Measurements from ENCODE around the gene ADIPOR2.
"Not testable (repeated sequence)": the region's sequence is repeated elsewhere in the genome, so short reads cannot be mapped to it uniquely, and the experiment has no call there.

The ADIPOR2 gene

GRCh38 chr12:1666215-1666614 is 24.7 kb upstream of the ADIPOR2 start:
- no peak for DNase-seq

GRCh38 chr12:1666685-1667162 is 24.1 kb upstream of the ADIPOR2 start:
- no peak for DNase-seq

GRCh38 chr12:1668833-1669543 is 21.9 kb upstream of the ADIPOR2 start:
- DNase-seq: no peak

GRCh38 chr12:1670358-1671268 is 20.3 kb upstream of the ADIPOR2 start:
- no peak for DNase-seq

GRCh38 chr12:1676043-1676442 is 14.8 kb upstream of the ADIPOR2 start:
- no peak for DNase-seq

GRCh38 chr12:1680804-1681492 is 9.9 kb upstream of the ADIPOR2 start:
- DNase-seq: no peak

GRCh38 chr12:1681493-1681807 is 9.4 kb upstream of the ADIPOR2 start:
- DNase-seq: no peak

- no peak for DNase-seq
These were observed 2.7 kb upstream of the ADIPOR2 start for GRCh38 chr12:1688086-1688710.

- DNase-seq: no peak
These were observed 495 bp downstream of the ADIPOR2 start for GRCh38 chr12:1691123-1692007.

- DNase-seq: no peak
These were observed 1.4 kb downstream of the ADIPOR2 start for GRCh38 chr12:1692226-1692625.

GRCh38 chr12:1692895-1693610 is 2.2 kb downstream of the ADIPOR2 start:
- no peak for DNase-seq

- DNase-seq: not testable (repeated sequence)
These were observed 4.2 kb downstream of the ADIPOR2 start for GRCh38 chr12:1695097-1695496.

- DNase-seq: no peak
These were observed 5.2 kb downstream of the ADIPOR2 start for GRCh38 chr12:1695886-1696670.

- no peak for DNase-seq
These were observed 5.9 kb downstream of the ADIPOR2 start for GRCh38 chr12:1696800-1697199.

- no peak for DNase-seq
These were observed 6.4 kb downstream of the ADIPOR2 start for GRCh38 chr12:1697271-1697670.

GRCh38 chr12:1698720-1699119 is 7.8 kb downstream of the ADIPOR2 start:
- no peak for DNase-seq

- DNase-seq: no peak
These were observed 11.8 kb downstream of the ADIPOR2 start for GRCh38 chr12:1702713-1703112.

GRCh38 chr12:1703771-1704722 is 13.2 kb downstream of the ADIPOR2 start:
- DNase-seq: no peak

Measured in NCI-H2081 treated with DMSO at 0.1 percent for 48 hours (cell line).